HL-60/S4 (cell line): ENCODE results near the gene CCDC148.

Experiments
- in situ Hi-C: fragments of 300-500 bp; cut with MboI; formaldehyde crosslinking; loops from 2 replicates; pipeline ENCODE4 v1.14.3; 2022; ENCODE audit warnings: low sequenced_read_pairs

CCDC148 gene

DNA sequence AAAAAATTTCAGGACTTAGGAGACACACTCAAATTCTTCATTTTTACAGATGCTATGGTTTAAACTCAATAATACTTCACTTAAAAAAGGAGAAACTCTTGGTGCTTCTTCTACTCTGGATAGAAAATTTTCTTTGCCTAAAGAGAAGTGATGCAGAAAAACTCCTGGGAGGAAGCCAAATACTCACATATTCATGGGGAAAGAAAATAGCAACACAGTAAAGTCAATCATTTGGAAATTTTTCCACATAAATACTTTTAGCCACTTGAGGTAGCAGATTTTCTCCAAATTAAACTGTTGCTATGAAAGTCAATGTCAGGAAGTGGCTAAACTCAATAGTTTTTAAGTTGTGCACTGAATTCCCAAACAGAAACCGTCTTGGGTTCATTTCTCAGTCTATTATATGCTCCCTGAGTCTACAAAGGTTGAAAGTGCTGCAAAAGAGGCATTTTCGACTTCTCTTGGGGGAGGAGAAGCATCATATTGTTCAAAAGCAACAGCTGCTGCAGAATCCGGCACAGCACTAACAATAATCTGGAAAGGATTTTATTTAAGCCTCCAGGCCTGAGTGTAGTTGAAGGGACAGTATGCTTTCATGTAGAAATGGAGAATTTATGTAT lies 273.8 kb downstream of the CCDC148 start:
- in situ Hi-C loops: no loop called here

DNA sequence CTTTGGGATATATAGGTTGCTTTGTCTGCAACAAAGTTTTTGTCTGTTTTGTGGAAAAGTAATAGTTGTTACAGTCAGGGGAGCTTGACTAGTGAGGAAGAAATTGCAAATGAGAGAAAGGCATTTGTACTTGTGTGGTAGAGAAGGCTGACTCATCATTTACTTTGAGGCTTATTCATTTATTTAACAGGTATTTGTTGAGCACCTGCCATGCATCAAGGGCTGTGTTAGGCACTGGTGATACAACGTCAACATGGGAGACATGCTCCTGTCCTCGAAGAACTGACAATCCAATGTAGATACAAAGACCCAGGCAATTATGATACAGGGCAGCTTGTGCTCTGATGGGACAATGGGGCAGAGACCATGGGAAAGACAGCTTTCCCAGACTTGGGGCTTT lies 275.4 kb downstream of the CCDC148 start:
- in situ Hi-C loops: no loop called here

DNA sequence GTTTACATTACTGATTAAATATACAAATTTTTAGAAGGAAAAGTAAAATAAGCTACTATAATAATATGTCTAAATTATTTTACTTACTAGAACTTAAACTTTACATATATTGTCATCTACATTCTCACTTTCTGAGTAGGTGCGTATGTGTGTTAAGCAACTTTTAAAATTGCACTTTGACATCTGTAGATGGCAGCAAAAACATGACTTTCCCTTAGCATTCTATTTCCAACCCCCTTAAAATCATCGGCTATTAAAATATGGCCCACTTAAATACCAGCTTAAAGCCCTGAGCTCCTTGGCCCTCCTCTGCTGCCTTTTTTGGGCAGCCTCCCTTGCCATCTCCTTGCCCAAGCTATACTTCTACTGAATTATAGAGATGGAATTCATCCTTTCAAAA lies 276.9 kb downstream of the CCDC148 start:
- in situ Hi-C loops: no loop called here

DNA sequence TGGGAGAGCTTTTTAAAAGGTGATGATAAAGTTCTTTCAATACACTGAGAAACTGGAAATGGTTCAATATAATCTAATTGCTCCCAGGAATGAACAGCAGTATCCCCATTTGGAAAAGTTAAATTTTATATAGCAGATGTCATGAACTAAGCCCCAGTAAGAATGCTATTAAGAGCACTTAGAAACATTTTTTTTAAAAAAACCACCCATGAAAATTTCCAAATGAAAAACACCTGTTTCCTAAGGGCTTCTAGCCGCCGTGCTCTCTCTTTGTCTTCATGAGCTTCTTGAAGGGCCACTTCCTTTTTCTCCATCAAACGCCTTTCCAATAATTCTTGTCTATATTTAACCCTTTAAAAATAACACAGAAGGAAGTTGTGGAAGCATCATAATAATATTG lies 277.9 kb downstream of the CCDC148 start:
- in situ Hi-C loops: no loop called here

DNA sequence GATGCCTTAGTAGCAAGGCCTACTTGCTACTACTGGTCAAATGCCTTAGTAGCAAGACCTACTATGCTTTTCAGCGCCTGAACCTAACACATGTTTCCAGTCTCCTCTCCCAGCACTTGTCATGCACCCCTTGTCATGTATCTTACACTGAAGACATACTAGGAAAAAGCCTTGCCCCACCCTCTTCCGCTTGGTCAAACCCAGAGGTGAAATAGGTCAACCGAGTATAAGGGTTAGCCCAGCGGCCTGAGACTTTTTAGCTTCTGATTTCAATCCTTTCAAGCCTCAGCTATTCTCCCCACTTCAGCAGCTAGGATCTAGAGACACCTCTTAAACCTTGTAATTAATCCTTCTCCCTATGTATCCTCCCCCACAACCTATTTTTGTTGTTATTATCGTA lies 281.6 kb downstream of the CCDC148 start:
- in situ Hi-C loops: no loop called here

DNA sequence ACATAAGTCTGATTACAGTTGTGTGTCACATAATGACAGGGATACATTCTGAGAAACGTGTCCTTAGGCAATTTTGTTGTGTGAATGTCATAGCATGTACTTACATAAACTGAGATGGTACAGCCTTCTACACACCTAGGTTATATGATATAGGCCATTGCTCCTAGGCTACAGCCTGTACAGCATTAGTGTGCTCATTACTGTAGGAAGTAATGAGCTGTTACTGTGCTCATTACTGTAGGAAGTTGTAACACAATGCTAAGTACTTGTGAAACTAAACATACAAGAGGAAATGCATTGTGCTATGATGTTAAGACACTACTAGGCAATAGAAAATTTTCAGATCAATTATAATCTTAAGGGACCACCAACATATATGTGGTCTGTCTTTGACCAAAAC lies 282.1 kb downstream of the CCDC148 start:
- in situ Hi-C loops: no loop called here

DNA sequence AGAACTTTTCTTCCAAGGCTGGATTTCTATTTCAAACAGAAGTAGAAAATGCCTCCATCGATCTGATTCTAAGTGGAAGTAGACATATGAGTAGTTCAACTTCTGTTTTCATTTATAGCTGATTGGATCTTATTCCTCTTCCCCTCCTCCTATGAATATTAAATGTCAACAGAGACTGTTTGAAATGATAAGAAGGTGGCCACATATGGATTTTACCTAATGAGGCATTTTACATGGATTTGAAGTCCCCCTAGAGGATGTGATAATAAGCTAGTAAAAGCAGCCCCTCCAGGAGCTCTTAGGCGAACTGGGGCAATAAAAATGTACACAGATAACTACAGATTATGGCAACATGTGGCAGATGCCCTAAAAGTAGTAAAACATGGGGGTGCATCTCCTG lies 283.8 kb downstream of the CCDC148 start:
- in situ Hi-C loops: no loop called here

DNA sequence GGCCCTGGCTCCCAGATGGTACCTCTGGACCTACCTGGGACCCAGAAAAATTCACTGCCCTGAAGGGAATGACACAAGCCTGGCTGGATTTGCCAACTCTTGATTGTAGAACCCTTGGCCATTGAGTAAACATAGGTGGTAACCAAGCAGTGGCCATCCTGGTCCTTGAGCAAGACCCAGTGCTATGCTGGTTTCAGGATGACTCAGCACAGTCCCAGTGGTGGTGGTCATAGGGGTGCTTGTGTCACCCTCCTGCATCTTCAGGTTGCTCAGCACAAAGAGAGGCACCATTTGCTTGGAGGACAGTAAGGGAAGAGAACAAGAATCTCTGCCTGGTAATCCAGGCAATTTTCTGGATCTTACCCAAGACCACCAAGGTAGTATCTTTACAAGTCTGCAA lies 302.0 kb downstream of the CCDC148 start:
- in situ Hi-C loops: no loop called here

DNA sequence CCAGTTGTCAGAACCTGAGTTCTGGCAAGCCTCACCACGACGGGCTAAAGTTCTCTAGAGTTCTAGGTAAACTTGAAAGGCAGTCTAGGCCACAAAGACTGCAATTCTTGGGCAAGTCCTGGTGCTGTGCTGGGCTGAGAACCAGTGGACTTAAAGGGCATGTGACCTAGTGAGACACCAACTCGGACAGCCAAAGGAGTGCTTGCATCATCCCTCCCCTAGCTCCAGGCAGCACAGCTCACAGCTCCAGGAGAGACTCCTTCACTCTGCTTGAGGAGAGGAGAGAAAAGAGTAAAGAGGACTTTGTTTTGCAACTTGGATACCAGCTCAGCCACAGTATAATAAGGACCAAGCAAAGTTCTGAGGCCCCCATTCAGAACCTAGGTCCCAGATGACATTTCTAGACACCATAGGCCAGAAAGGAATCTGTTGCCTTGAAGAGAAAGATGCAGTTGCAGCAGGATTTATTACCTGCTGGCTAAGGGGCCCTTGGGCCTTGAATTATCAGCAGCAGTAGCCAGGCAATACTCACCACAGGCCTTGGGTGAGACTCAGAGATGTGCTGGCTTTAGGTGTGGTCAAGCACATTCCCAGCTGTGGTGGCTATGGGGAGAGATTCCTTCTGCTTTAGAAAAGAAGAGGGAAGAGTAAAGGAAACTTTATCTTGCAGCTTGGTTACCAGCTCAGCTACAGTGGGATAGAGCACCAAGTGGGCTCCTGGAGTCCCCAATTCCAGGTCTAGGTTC lies 303.1 kb downstream of the CCDC148 start:
- in situ Hi-C loops: no loop called here

DNA sequence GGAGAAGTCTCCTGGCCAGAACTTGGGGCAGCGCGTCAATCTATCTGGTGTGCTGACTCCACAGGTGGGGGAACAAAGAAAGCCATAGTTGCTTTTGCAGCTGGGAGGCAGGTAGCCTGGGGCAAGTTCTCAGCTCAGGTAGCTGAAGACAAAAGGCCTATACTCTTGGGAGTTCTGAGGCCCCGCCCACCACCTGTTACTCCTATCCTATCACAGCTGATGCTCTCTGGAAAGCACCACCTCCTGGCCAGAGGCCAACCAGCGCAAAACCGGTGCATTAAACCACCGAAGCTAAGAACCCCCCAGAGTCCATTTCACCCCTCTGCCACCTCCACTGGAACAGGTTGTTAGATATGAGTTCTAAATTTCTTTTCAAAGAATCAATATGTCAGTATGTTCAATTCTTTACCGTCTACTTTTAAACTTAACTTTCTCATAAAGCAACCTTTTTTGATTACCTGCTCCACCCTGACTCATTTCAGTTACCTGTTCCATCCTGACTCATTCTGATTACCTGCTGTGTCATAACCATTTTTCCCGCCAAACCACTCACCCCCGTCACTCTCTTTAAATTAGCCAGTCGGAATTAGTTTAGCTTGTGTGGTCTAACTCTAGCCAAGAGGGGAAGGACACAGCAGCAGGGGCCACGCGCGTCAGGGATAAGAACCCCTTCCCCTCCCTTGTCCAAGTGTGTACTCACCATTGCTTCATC lies 311.5 kb downstream of the CCDC148 start:
- in situ Hi-C loops: no loop called here

DNA sequence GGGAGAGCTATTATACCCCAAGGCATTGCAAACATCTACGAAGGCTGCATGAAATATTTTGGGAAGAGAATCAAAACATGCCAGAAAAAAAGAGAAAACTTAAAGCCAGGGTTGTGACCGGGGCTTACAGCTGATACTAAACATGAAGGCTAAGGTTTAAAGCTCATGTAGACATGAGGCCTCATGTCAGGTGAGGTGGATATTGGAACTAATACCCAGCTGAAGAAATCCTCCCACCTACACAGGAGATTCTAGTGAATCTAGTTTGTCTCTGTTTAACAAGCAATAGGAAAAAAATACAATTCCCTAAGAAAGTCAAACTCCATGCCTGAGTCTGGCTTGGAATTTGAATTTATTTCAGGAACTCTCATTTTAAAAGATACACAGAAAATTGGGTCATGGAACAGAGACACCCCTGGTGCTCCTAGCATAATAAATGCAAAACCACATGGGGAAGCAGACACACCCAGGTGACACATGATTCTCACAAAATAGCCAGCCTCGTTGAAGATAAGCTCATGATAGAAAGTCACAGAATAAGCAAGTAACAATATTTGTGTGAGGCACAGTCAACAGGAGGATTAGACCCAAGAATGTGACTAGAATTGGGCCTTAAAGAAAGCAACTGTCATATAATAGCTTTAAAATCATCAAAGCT lies 312.7 kb downstream of the CCDC148 start:
- in situ Hi-C loops: no loop called here

DNA sequence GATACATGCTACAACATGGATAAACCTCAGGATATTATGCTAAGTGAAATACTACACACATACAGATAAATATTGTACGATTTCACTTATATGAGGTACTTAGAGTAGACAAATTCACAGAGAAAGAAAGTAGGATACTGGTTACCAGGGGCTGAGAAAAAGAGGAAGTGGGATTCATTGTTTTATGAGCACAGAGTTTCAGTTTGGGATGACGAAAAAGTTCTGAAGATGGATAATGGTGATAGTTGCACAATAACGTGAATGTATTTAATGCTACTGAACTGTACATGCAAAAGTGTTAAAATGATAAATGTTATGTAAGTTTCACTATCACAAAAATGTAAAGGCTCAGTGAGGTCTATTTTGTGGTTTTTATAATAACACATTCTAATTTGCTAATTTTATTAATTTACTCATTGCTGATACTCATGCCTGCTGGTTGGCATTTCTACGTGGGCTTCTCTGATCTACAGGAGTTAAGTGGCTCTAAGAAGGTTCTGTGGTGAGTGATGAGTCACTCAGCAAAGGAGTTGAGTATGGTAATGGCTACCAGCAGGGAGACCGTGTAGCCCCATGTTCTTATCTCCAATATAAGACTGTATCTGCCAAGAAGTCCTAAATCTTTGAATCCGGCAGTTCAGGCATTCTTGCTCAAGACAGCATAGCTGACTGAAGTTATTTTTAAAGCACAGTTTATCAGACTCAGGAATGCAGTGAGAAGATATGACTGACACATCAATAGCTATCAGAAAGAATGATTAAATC lies 313.8 kb downstream of the CCDC148 start:
- in situ Hi-C loops: no loop called here

DNA sequence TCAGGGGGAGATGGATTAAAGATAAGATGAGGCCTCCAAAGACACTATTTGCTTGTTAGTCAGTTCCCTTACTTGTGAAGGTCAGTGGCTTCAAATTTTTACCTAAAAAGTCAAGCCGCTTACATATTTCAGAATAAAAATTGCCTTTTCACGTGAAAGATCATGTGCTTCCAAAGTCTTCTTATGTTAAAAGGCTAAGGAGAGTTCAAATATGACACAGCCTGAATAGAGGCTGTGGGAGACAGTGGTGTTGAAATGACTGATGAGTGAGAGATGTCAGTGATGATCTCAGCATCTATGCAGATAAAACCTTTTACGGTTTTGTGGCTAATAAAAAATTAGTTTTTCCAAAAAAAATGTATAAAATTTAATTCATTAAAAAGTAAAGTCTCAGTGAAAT lies 314.4 kb downstream of the CCDC148 start:
- in situ Hi-C loops: no loop called here

DNA sequence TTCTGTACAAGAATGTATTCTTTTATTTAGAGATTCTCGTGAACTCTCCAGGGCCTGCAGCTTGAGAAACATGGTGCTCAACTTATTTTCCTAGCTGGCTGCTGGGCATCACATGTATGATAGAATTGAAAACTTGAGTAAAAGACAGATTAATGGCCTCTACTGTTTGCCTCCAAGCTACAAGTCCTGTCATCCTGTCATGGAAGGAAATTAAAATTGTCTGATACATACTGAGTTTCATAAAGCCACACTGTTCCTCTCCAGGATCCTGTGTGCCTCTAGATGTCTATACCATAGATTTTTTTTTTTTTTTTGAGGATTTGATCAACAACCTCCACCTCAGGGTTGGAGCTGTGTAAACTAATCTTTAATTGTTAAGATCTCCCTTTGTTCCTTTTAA lies 316.4 kb downstream of the CCDC148 start:
- in situ Hi-C loops: no loop called here

DNA sequence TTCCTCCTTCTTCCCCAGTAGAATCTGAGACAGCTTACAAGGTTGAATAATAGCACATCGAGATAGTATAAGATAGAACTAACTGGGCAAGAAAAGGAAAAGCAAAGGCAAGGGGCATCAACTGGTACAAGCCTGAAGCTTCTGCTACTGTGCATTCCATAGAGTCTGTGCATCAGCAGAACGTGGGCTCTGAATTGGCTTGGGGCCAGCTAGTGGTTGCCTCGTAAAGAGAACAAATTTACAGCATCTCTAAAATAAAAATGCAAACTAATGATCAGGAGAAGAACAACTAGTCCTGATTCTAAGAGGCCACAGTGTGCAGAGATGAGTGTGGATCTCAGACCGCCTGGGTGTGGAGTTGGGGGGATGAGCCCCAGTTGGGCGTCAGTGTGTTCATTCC lies 318.3 kb downstream of the CCDC148 start:
- in situ Hi-C loops: no loop called here

DNA sequence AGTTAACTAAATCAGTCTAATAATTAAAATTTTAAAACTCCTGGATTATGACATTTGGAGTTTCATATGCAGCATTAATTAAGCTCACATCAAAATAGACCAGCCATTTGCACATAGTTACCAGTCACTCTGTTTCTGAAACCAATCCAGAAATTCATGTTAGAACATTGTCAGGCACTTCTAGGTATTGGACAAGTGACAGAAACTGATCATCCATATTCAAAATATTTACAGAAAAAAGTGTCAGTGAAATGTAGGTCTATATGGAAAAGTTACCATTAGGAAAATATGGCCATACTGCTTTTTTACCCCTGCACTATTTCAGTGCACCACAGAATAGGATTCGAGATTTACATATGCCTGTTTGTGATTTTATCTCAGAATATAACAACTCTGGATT lies 321.5 kb downstream of the CCDC148 start:
- in situ Hi-C loops: no loop called here

DNA sequence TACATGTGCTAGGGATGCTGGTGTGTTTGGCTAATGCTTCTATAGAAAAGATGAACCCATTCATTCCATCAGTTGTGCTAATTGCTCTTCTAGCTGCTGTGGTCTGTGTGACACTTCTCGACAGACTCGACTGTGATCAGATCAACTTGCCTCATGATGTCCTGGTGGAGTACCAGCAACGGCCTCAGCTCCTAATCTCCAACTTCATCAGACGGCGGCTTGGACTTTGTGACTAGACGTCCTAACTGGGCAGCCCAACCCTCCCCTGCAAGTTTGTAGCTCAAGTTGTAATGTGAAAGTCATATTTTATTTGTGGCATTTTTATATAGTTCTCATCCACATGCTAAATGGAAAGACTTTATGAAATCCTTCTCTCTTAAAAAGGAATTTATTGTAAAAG lies 321.9 kb downstream of the CCDC148 start:
- in situ Hi-C loops: no loop called here

DNA sequence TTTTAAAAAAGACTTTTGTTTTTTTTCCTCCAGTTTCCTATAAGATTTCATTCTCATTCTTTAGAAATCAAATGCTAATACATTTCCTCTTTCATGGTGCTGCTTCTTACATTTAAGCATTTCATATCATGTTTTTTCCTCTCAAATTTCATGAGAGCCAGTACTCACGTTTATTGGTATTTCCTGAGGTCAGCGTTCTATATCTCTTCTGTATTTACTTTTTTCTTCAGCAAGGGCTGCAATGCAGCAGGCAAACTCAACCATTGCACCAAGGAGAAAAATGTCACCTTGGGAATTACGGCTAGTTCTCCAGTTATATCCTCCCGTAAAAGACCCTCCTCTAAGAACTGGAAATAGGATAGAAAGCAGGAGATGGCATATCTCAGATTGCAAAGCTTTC lies 322.5 kb downstream of the CCDC148 start:
- in situ Hi-C loops: no loop called here

DNA sequence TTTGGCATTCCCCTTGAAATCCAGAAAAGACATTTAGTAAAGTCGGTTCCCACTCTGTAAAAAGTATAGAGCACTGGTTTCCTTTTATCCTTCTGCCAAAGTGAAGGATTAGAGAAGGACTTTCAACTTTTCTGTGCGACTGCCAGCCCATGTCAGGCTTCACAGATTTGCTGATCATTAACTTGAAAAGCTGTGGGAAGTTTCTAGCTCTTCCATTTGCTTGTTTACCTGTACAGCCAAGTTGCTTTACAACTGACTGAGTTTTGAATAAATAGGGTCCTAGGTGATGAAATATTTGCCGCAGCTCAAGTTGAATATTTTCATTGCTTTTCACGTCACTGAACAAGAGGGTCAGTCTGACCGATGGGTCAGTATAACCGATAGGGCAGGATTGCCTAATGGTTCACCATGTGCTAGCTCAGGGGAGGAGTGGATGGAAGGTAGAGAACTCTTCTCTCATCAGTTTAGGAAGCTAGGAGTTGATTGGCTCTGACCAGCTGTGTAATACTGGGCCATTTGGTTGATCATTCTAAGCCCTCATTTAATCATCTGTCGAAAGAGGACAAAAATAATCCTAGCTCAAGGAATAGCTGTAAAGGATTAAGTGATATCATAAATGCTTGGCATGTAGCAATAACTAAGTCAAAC lies 324.5 kb downstream of the CCDC148 start:
- in situ Hi-C loops: no loop called here

DNA sequence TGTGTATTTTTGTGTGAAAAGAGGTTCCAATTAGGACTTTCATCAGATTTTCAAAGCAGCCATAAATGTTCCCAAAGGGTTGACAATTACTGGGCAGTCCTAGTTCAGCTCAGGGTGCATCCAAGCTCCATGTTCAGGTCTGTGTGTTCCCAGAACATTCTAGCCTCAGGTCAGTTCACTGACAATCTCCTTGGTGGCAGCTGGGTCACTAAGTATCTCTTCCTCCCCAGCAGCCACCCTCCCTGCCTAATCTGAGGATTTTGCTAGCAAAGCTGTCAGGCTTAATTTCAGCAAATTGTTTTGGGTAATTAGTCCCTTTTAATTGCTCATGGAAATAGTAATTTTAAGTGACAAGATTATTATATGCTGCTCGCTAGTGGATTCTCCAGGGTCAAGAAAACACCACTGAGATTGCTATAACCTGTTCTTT lies 325.1 kb downstream of the CCDC148 start:
- in situ Hi-C loops: no loop called here
